Retina (tissue), 1 donor: Measurements from ENCODE around the gene CYP4F2.
"Not testable (repeated sequence)": the region's sequence is repeated elsewhere in the genome, so short reads cannot be mapped to it uniquely, and the experiment has no call there.

Experiments
- DNase-seq: peaks from one replicate; pipeline ENCODE4 v3.0.0-alpha.2; 2016

CYP4F2 gene

GRCh38 chr19:15843203-15843893 is 54.5 kb downstream of the CYP4F2 start:
- no peak for DNase-seq

GRCh38 chr19:15841875-15842569 is 55.9 kb downstream of the CYP4F2 start:
- DNase-seq, result no peak

GRCh38 chr19:15840833-15841232 is 57.0 kb downstream of the CYP4F2 start:
- DNase-seq, result no peak

GRCh38 chr19:15839888-15840287 is 58.0 kb downstream of the CYP4F2 start:
- not testable (repeated sequence) for DNase-seq

GRCh38 chr19:15838351-15838750 is 59.5 kb downstream of the CYP4F2 start:
- DNase-seq, result no peak

- no peak for DNase-seq
These were observed 60.6 kb downstream of the CYP4F2 start for GRCh38 chr19:15837221-15837731.

GRCh38 chr19:15836330-15837220 is 61.3 kb downstream of the CYP4F2 start:
- peak; percentile 96 for DNase-seq

GRCh38 chr19:15835565-15836329 is 62.1 kb downstream of the CYP4F2 start:
- peak; percentile 2 for DNase-seq

GRCh38 chr19:15834232-15834631 is 63.6 kb downstream of the CYP4F2 start:
- DNase-seq, result not testable (repeated sequence)

GRCh38 chr19:15831626-15832025 is 66.2 kb downstream of the CYP4F2 start:
- no peak for DNase-seq

- DNase-seq, result no peak
These were observed 68.1 kb downstream of the CYP4F2 start for GRCh38 chr19:15829786-15830185.

- DNase-seq, result no peak
These were observed 68.6 kb downstream of the CYP4F2 start for GRCh38 chr19:15829306-15829698.

GRCh38 chr19:15828611-15829305 is 69.1 kb downstream of the CYP4F2 start:
- DNase-seq, result not testable (repeated sequence)

GRCh38 chr19:15828121-15828610 is 69.7 kb downstream of the CYP4F2 start:
- DNase-seq, result no peak
